ENCODE results near the gene HOXC13.

The HOXC13 gene

DNA sequence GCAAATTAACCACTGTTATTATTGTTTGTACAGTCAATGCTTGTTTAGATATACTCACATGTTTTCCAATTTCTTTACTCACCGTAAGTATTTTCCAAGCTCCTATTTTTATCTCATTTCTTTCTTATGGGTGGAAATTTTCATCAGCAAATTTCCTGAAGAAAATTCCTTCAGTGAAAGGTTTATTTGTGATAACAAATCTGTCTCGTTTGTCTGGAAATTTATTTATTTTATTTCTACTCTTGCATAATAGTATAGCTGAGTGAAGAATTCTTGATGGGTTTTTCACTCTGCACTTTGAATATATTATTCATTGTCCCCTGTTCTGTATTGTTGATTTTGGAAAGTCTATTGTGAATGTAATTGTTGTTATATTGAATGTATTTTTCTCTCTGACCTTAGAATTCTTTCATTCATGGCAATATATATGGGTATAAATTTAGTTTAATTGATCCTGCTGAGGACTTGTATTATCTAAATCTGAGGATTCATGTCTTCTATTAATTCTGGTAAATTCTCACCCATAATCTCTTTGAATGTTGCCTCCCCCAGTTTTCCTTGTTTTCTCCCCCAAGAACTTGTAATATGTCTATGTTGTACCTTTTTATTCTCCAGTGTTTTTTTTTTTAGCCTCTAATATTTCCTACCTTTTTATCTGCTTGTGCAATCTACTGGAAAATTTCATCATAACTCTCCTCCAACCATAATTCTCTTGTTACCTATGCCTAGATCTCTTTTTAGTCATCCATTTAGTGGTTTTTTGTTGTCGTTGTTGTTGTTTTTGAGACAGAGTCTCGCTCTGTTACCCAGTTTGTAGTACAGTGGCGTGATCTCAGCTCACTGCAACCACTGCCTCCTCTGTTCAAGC, 21.6 kb upstream of the HOXC13 start:
- Mint-ChIP-seq H3K36me3 (ENCODE audit: low read depth) (no peaks in the 10 kb centered on the region), H3K27ac (no peak overlapping the region), H3K4me1 (no peaks in the 10 kb centered on the region), H3K4me3 (no peak overlapping the region), H3K9me3 (peaks cover 2% of the 10 kb centered on the region), H3K27me3 (ENCODE audit: low read depth) (peaks cover 99% of the 10 kb centered on the region)
- TF ChIP-seq, protein P1, sequence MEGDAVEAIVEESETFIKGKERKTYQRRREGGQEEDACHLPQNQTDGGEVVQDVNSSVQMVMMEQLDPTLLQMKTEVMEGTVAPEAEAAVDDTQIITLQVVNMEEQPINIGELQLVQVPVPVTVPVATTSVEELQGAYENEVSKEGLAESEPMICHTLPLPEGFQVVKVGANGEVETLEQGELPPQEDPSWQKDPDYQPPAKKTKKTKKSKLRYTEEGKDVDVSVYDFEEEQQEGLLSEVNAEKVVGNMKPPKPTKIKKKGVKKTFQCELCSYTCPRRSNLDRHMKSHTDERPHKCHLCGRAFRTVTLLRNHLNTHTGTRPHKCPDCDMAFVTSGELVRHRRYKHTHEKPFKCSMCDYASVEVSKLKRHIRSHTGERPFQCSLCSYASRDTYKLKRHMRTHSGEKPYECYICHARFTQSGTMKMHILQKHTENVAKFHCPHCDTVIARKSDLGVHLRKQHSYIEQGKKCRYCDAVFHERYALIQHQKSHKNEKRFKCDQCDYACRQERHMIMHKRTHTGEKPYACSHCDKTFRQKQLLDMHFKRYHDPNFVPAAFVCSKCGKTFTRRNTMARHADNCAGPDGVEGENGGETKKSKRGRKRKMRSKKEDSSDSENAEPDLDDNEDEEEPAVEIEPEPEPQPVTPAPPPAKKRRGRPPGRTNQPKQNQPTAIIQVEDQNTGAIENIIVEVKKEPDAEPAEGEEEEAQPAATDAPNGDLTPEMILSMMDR (IDR thresholded peaks at IDR 0.05; ENCODE audit: unreplicated experiment in 3 of 3): no peak

DNA sequence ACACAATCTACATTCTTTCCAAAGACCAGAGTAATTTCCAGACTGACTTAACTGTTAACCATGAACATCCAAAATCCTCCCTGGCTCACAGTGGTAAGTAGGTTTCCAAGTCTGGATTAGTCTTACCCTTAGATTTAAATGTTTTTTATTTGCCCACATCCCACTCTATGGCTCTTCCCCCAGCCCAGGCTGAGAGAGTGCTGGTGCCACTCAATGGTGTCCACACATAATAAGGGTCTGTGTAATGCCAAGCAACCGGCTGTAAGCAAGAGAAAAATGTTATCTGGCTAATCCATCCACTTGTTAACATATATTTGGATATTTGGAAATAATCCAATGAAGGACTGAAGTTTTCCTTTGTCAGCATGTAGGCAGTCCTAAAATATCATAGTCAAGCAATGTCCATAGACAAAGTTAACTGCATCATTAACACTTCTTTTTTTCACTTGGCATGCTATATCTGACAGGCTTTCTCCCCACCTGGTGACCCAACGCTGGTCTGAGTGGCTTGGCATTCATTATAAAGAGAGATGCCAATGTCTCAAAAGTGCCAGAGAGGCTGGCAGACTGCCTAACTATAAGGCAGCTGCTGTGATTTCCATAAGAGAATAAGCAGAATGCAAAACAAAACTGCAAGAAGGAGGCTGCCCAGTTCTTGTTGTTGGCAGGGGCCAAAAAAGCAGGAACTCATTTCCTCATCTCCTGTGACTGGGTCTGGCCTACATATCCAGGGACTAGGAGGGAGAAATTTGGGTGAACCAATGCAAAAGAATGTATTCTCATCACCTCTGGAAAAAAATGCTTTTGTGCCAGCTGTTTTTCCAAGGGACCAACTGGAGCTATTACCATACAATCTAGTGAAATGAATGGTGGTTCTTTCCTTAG, 13.9 kb upstream of the HOXC13 start:
- H3K36me3 Mint-ChIP-seq (ENCODE audit: low read depth): no peaks in the 10 kb centered on the region
- no peak overlapping the region for H3K4me3 Mint-ChIP-seq
- peaks cover 12% of the 10 kb centered on the region for H3K9me3 Mint-ChIP-seq
- H3K27ac Mint-ChIP-seq: no peak overlapping the region
- H3K27me3 Mint-ChIP-seq (ENCODE audit: low read depth): peaks cover 100% of the 10 kb centered on the region
- no peaks in the 10 kb centered on the region for H3K4me1 Mint-ChIP-seq
- TF ChIP-seq, protein P1 (IDR thresholded peaks at IDR 0.05; ENCODE audit: unreplicated experiment in 3 of 3): no peak

DNA sequence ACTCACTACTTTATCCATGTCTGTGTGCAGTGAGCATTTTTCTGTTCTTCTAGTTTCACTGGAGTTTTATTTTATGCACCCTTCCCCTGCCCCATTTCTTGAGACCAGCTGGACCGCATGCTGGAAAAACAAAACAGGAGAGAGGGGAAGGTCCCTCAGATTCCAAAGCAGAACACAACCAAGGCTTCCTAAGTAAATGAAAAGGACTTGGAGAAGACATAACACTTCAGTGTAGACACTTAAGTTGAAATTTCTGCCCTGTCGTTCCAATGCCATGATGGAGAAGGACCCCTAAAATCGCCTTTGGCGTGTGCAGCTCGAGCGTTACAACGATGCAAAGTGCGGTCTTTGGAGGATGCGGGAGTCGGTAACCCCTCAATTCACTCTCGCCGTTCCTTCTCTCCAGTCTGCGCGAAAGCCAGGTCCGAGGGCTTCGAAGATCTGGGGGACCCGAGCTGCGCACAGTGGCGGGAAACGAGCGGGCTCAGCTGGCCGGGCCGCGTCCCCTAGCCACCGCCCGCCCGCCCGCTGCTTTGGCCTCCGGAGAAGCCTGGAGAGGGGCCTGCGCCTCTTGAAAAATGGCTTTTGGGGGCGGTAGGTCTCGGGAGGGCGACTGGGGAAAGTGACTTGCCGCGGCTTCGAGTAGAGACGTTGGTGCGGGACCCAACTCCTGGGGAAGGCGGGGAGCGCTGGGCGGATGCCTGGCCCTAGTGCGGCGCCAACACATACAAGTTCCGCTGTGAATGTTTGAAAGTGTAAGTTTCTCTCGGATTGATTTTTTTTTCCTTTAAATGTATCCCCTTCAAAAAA, 11.2 kb upstream of the HOXC13 start:
- Mint-ChIP-seq H3K9me3 (peaks cover 21% of the 10 kb centered on the region), H3K27ac (no peak overlapping the region), H3K36me3 (ENCODE audit: low read depth) (no peaks in the 10 kb centered on the region), H3K27me3 (ENCODE audit: low read depth) (peaks cover 100% of the 10 kb centered on the region), H3K4me1 (no peaks in the 10 kb centered on the region), H3K4me3 (no peak overlapping the region)
- TF ChIP-seq, protein P1 (IDR thresholded peaks at IDR 0.05; ENCODE audit: unreplicated experiment in 3 of 3): no peak

DNA sequence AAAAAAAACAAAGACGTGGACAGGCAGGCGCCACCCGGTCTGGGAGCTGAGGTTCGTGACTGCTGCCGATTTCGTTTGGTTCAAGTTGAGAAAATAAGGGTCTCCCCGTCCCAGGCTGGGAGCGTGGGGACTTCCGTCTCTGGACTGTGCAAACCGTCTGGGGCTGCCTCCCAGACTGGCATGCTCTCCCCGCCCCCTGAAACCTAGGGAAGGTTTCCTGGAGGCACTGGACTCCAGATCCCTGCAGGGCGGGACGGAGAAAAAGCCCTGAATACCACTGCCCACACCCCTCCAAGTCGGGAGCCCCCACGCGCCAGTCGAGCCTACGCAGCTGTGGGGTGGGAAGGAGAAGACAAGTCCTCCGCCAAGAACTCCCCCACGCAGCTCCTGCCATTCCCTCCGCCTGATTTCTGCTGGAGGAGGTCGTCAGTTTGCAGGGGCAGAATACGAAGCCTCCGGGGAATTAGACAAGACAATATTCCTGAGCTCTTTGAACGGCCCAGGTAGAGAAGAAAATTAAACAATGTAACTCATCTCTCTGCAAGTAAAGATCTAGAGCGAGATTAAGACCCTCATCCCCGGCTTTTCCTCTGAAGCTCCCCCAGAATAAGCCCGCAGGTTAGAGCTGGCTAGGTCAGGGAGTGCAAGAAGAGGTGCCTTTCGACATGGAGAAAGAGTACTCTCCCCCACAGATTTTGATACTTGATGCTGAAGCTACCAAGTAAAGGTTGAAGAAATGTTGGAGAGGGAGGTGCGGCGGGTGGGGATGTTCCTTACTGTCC, 10.4 kb upstream of the HOXC13 start:
- Mint-ChIP-seq H3K36me3 (ENCODE audit: low read depth) (no peaks in the 10 kb centered on the region), H3K4me3 (no peak overlapping the region), H3K27me3 (ENCODE audit: low read depth) (peaks cover 100% of the 10 kb centered on the region), H3K9me3 (peaks cover 21% of the 10 kb centered on the region), H3K4me1 (no peaks in the 10 kb centered on the region), H3K27ac (no peak overlapping the region)
- TF ChIP-seq, protein P1 (IDR thresholded peaks at IDR 0.05; ENCODE audit: unreplicated experiment in 3 of 3): no peak

DNA sequence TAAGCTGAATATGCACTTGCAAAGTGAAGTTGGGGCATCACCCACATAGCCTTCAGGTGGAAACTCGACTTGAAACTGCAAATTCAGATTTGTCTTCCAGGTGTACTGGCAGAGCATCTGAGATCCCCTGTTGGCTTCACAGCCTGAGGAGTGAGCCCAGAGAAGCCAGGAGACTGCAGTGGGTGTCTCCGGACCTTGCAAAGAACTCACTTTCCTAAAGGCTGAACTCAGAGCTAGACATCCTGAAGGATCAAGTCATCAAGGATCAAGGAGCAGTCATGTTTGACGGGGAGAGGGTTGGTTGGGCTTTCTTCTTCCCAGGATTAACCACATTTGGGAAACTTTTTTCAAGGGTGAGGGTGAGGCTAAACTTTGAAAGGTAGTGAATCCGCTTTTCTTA, 9.1 kb upstream of the HOXC13 start:
- Mint-ChIP-seq H3K9me3 (peaks cover 21% of the 10 kb centered on the region), H3K4me3 (no peak overlapping the region), H3K4me1 (no peaks in the 10 kb centered on the region), H3K27me3 (ENCODE audit: low read depth) (peaks cover 100% of the 10 kb centered on the region), H3K36me3 (ENCODE audit: low read depth) (no peaks in the 10 kb centered on the region), H3K27ac (no peak overlapping the region)
- TF ChIP-seq, protein P1 (IDR thresholded peaks at IDR 0.05; ENCODE audit: unreplicated experiment in 3 of 3): no peak

Data from nephron (organoid).